Measurements from ENCODE around the gene PPP1R1C.

- TF ChIP-seq, protein P1, sequence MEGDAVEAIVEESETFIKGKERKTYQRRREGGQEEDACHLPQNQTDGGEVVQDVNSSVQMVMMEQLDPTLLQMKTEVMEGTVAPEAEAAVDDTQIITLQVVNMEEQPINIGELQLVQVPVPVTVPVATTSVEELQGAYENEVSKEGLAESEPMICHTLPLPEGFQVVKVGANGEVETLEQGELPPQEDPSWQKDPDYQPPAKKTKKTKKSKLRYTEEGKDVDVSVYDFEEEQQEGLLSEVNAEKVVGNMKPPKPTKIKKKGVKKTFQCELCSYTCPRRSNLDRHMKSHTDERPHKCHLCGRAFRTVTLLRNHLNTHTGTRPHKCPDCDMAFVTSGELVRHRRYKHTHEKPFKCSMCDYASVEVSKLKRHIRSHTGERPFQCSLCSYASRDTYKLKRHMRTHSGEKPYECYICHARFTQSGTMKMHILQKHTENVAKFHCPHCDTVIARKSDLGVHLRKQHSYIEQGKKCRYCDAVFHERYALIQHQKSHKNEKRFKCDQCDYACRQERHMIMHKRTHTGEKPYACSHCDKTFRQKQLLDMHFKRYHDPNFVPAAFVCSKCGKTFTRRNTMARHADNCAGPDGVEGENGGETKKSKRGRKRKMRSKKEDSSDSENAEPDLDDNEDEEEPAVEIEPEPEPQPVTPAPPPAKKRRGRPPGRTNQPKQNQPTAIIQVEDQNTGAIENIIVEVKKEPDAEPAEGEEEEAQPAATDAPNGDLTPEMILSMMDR (IDR thresholded peaks at IDR 0.05 in 4 of 5, conservative IDR thresholded peaks at IDR 0.05 in 1 of 5): no peak
- TF ChIP-seq POLR2A (IDR thresholded peaks at IDR 0.05): no peak
These were observed 14.3 kb downstream of the PPP1R1C start for GRCh38 chr2:181999911-182000310.
